Fibroblast of lung (primary cell): ENCODE measurements around the gene CPZ. TPM values are rescaled to one million over a fixed set of nuclear protein-coding genes. Genes with fewer than 3 reads are reported as not detected.

ENCODE experiments used
- DNase-seq, 2 donors: peaks; one replicate each; pipeline versions ENCODE4 v3.0.0 to v3.0.0-alpha.2; 2010; ENCODE audit warnings: low read depth in 2 of 2
- H2AFZ ChIP-seq: 2 replicates; pipeline ENCODE4 v1.5.1; 2012; ENCODE audit warnings: low read length, control low read depth, inconsistent platforms
- H3K27ac ChIP-seq: 2 replicates; pipeline ENCODE4 v1.5.1; 2011; ENCODE audit warnings: low read length, control low read depth; ENCODE audit not compliant: insufficient read depth
- H3K27me3 ChIP-seq: 2 replicates; pipeline ENCODE4 v1.5.1; 2011; ENCODE audit warnings: mild to moderate bottlenecking, low read length; ENCODE audit not compliant: control insufficient read depth, insufficient read depth
- H3K36me3 ChIP-seq: 2 replicates; pipeline ENCODE4 v1.5.1; 2011; ENCODE audit warnings: low read length; ENCODE audit not compliant: control insufficient read depth, insufficient read depth
- H3K4me1 ChIP-seq: 2 replicates; pipeline ENCODE4 v1.5.1; 2011; ENCODE audit warnings: low read length; ENCODE audit not compliant: control insufficient read depth, insufficient read depth; ENCODE audit errors: extremely low read depth
- H3K4me2 ChIP-seq: 2 replicates; pipeline ENCODE4 v1.5.1; 2011; ENCODE audit warnings: low read length, control low read depth; ENCODE audit not compliant: insufficient read depth; ENCODE audit errors: extremely low read depth
- H3K4me3 ChIP-seq, 4 experiments: fragments of 200-600 bp in 1 of 4; sonication (generic) in 1 of 4; replicated peaks in 1 of 4; 2 replicates each; pipeline ENCODE4 v1.5.1; 2011 to 2016; ENCODE audit warnings: low read length in 4 of 4, low read depth in 3 of 4, mild to moderate bottlenecking in 3 of 4, control low read depth in 2 of 4, inconsistent platforms in 1 of 4, mixed read lengths in 1 of 4; ENCODE audit not compliant: insufficient read depth in 1 of 4; ENCODE audit errors: control extremely low read depth in 1 of 4
- H3K79me2 ChIP-seq: 2 replicates; pipeline ENCODE4 v1.5.1; 2012; ENCODE audit warnings: mild to moderate bottlenecking, low read length, inconsistent platforms; ENCODE audit not compliant: control insufficient read depth, insufficient read depth
- H3K9ac ChIP-seq: 2 replicates; pipeline ENCODE4 v1.5.1; 2011; ENCODE audit warnings: mild to moderate bottlenecking, low read length, control low read depth; ENCODE audit not compliant: insufficient read depth
- H3K9me3 ChIP-seq: 2 replicates; pipeline ENCODE4 v1.5.1; 2012; ENCODE audit warnings: low read depth, low read length; ENCODE audit not compliant: control insufficient read depth, insufficient read depth
- H4K20me1 ChIP-seq: 2 replicates; pipeline ENCODE4 v1.5.1; 2011; ENCODE audit warnings: low read length; ENCODE audit not compliant: control insufficient read depth, insufficient read depth; ENCODE audit errors: extremely low read depth
- EZH2 ChIP-seq: IDR thresholded peaks from 2 replicates; pipeline ENCODE4 v1.5.1; 2012; ENCODE audit warnings: low read length, control low read depth, mild to moderate bottlenecking; ENCODE audit errors: missing control alignments
- polyA plus RNA-seq, 2 donors: library from polyadenylated mRNA; depleted of rRNA in 1 of 2; stranded (reverse) in 1 of 2; unstranded in 1 of 2; fragments of >200 nt; gene quantifications; 2 replicates each; pipeline ENCODE4 v1.2.1, GENCODE V29; 2011 to 2012; ENCODE audit warnings: missing spikeins in 1 of 2
- total RNA-seq: library from RNA; depleted of rRNA; stranded (reverse); fragments of >200 nt; gene quantifications from 2 replicates; pipeline ENCODE4 v1.2.1, GENCODE V29; 2014
- TF ChIP-seq, protein P1 (sequence below), 2 donors: IDR thresholded peaks in 1 of 2; conservative IDR thresholded peaks in 1 of 2; 1 replicate in 1 of 2; 2 replicates in 1 of 2; pipeline ENCODE4 v1.5.1; 2011 to 2012; ENCODE audit warnings: low read length in 2 of 2, control low read depth in 1 of 2, inconsistent platforms in 1 of 2, low read depth in 1 of 2, mild to moderate bottlenecking in 1 of 2

CPZ gene
- total and polyA plus RNA-seq, 2 donors (not counting 1 experiment from before 2014, with no cell fraction given) = 7.1 to 24.4 TPM

GRCh38 chr4:8570201-8570600 lies 22.4 kb upstream of the CPZ start:
- Histone ChIP-seq H3K9me3 (no peaks in the 10 kb centered on the region), H3K27ac (no peak overlapping the region), H3K4me3 (no peak overlapping the region), H3K9ac (no peak overlapping the region), H3K36me3 (no peaks in the 10 kb centered on the region), H3K79me2 (no peaks in the 10 kb centered on the region), H3K4me1 (no peaks in the 10 kb centered on the region), H3K4me2 (no peak overlapping the region), H4K20me1 (no peaks in the 10 kb centered on the region), H2AFZ (no peak overlapping the region), H3K27me3 (no peaks in the 10 kb centered on the region)
- TF ChIP-seq EZH2 = no peak
- TF ChIP-seq, protein P1, sequence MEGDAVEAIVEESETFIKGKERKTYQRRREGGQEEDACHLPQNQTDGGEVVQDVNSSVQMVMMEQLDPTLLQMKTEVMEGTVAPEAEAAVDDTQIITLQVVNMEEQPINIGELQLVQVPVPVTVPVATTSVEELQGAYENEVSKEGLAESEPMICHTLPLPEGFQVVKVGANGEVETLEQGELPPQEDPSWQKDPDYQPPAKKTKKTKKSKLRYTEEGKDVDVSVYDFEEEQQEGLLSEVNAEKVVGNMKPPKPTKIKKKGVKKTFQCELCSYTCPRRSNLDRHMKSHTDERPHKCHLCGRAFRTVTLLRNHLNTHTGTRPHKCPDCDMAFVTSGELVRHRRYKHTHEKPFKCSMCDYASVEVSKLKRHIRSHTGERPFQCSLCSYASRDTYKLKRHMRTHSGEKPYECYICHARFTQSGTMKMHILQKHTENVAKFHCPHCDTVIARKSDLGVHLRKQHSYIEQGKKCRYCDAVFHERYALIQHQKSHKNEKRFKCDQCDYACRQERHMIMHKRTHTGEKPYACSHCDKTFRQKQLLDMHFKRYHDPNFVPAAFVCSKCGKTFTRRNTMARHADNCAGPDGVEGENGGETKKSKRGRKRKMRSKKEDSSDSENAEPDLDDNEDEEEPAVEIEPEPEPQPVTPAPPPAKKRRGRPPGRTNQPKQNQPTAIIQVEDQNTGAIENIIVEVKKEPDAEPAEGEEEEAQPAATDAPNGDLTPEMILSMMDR (conservative IDR thresholded peaks at IDR 0.05 in 1 of 2, IDR thresholded peaks at IDR 0.05 in 1 of 2; ENCODE audit: low read depth in 1 of 2, low read length in 2 of 2) = no peak
- DNase-seq = no peak

GRCh38 chr4:8571702-8572685 lies 20.6 kb upstream of the CPZ start:
- Histone ChIP-seq H3K4me2 (no peak overlapping the region), H3K27ac (no peak overlapping the region), H3K79me2 (no peaks in the 10 kb centered on the region), H3K36me3 (no peaks in the 10 kb centered on the region), H3K9ac (no peak overlapping the region), H4K20me1 (no peaks in the 10 kb centered on the region), H3K4me1 (no peaks in the 10 kb centered on the region), H2AFZ (no peak overlapping the region), H3K4me3 (no peak overlapping the region), H3K27me3 (no peaks in the 10 kb centered on the region), H3K9me3 (no peaks in the 10 kb centered on the region)
- no peak for DNase-seq
- TF ChIP-seq EZH2 = no peak
- TF ChIP-seq, protein P1 (conservative IDR thresholded peaks at IDR 0.05 in 1 of 2, IDR thresholded peaks at IDR 0.05 in 1 of 2; ENCODE audit: low read depth in 1 of 2, low read length in 2 of 2) = no peak

DNA sequence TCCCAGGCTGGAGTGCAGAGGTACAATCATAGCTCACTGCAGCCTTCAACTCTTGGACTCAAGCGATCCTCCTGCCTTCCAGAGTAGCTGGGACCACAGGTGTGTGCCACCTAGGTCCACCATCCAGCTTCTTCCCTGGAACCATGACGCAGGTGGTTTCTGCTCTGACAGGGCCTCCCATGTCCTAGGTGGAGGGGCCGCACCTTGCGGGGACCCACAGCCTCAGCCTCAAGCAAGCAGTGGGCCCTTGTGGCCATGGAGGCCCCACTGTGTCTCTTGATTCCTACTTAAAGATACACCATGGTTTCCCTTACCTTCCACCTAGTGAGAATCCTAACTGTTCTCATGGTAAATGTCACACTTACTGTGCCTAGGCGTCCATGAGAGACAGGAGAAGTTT lies 19.3 kb upstream of the CPZ start:
- no peak for DNase-seq
- H3K9me3 ChIP-seq = no peaks in the 10 kb centered on the region
- no peaks in the 10 kb centered on the region for H3K79me2 ChIP-seq
- no peak overlapping the region for H3K4me2 ChIP-seq
- H4K20me1 ChIP-seq = no peaks in the 10 kb centered on the region
- TF ChIP-seq EZH2 = no peak
- TF ChIP-seq, protein P1 (conservative IDR thresholded peaks at IDR 0.05 in 1 of 2, IDR thresholded peaks at IDR 0.05 in 1 of 2; ENCODE audit: low read depth in 1 of 2, low read length in 2 of 2) = no peak
- H3K4me3 ChIP-seq = no peak overlapping the region
- H3K9ac ChIP-seq = no peak overlapping the region
- no peak overlapping the region for H2AFZ ChIP-seq
- peaks cover 5% of the 10 kb centered on the region for H3K27me3 ChIP-seq
- no peaks in the 10 kb centered on the region for H3K4me1 ChIP-seq
- no peak overlapping the region for H3K27ac ChIP-seq
- H3K36me3 ChIP-seq = no peaks in the 10 kb centered on the region
